ENCODE results near the gene UNG.
A peak's percentile ranks its signal among the peaks of the same experiment; 100 is the strongest.

The UNG gene

DNA sequence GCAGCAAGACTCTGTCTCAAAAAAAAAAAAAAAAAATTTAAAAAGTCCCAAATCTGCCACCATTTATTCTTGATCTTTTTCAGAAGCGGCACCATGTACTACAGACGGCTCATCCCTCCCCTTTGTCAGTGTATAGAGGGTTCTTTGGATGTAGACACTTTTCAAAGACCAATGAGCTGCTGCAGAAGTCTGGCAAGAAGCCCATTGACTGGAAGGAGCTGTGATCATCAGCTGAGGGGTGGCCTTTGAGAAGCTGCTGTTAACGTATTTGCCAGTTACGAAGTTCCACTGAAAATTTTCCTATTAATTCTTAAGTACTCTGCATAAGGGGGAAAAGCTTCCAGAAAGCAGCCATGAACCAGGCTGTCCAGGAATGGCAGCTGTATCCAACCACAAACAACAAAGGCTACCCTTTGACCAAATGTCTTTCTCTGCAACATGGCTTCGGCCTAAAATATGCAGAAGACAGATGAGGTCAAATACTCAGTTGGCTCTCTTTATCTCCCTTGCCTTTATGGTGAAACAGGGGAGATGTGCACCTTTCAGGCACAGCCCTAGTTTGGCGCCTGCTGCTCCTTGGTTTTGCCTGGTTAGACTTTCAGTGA lies 12.5 kb downstream of the UNG start:
- CTCF ChIA-PET, result interaction anchor here (0.5 to 0.7 kb wide), 3 partner anchors 9 to 306 kb away, joined by 3 to 4 read pairs (median 4); no protein-coding TSS in a partner anchor
- peak overlapping the region; percentile 90 for H3K27ac ChIP-seq
- DNase-seq (ENCODE audit: low spot score), result no peak
- TF ChIP-seq CTCF (conservative IDR thresholded peaks at IDR 0.05; ENCODE audit: low read depth), result no peak
- POLR2A ChIA-PET (ENCODE audit: low non-redundant PET), result interaction anchor here (0.5 kb wide), 1 partner anchor 18 kb away, joined by 6 read pairs; no protein-coding TSS in a partner anchor

DNA sequence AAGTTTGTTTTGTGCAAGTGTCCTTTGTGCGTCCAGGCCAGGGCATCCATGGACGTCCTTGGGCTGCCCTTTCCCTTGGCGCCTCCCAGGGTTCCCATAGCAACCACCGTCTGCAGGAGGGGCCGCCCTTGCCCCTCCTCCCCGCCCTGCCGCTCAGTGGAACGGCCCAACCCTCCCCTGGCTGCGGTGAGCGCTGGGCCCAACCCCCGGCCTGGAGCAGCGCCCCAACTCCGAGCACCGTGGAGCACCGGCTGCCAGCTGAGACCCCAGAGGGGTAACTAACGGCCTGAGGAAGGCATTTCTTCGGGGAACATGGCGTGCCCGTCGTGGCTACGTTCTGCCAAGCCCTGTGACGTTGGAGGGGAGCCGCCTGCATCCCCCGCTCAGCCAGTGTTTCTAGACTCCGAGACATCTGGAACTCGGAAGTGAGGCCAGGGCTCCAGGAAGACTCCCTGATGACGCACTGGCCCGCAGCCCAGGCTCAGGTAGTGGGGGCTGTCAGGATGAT lies 13.6 kb downstream of the UNG start:
- POLR2A ChIA-PET (ENCODE audit: low non-redundant PET), result no interaction called here
- CTCF ChIA-PET, result interaction anchor here (0.8 kb wide), 1 partner anchor 28 kb away, joined by 9 read pairs; no protein-coding TSS in a partner anchor

DNA sequence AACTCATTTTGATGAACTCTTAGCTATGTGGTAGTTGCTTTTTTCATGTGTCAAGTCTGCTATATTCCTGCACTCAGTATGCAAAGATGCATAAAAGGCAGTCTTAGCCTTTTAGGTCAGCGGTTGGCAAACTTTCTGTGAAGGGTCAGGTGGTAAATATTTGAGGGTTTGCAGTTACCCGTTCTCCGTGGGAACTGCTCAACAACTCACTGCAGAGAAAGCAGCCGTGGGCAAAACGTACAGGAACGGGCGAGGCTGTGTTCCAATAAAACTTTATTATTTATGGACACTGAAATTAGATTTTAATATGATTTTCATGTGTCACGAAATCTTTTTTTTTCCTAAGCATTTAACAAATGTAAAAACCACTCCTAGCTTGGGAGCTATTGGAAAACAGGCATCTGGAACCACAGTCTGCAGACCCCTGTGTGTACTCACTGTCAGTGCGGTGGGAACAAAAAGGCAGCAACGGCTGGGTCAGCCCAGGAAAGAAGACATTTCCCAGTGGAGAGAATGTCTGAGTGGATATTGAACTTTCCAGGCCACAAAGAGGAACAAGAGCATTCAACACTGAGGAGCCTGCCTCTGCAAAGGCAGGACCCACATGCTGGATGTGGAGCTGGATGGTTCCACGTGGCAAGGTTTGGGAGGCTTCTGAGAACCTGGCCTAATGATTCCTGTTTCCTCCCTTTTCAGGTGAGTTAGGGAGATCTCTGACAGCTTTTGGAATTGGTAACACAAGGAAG lies 15.5 kb downstream of the UNG start:
- no peak overlapping the region for H3K27ac ChIP-seq
- TF ChIP-seq CTCF (conservative IDR thresholded peaks at IDR 0.05; ENCODE audit: low read depth), result no peak
- ChIA-PET POLR2A (ENCODE audit: low non-redundant PET) (no interaction called here), CTCF (interaction anchor here (0.5 to 1.3 kb wide), 7 partner anchors 15 to 533 kb away, joined by 3 to 6 read pairs (median 4); no protein-coding TSS in a partner anchor)
- no peak for DNase-seq (ENCODE audit: low spot score)

More for the DNA sequence above, 13.6 kb downstream of the UNG start:
- DNase-seq (ENCODE audit: low spot score), result peak; percentile 73
- no peak for TF ChIP-seq CTCF (conservative IDR thresholded peaks at IDR 0.05; ENCODE audit: low read depth)
- peak overlapping the region; percentile 90 for H3K27ac ChIP-seq

GRCh38 chr12:109113661-109114321 lies 16.4 kb downstream of the UNG start:
- H3K27ac ChIP-seq, result no peak overlapping the region
- no peak for TF ChIP-seq CTCF (conservative IDR thresholded peaks at IDR 0.05; ENCODE audit: low read depth)
- no peak for DNase-seq (ENCODE audit: low spot score)
- ChIA-PET POLR2A (ENCODE audit: low non-redundant PET) (no interaction called here), CTCF (no interaction called here)

- DNase-seq (ENCODE audit: low spot score), result no peak
- ChIA-PET CTCF (no interaction called here), POLR2A (ENCODE audit: low non-redundant PET) (no interaction called here)
- no peak for TF ChIP-seq CTCF (conservative IDR thresholded peaks at IDR 0.05; ENCODE audit: low read depth)
- no peak overlapping the region for H3K27ac ChIP-seq
Observed at GRCh38 chr12:109114644-109115043, 17.2 kb downstream of the UNG start.

GRCh38 chr12:109115404-109115757 lies 18.0 kb downstream of the UNG start:
- DNase-seq (ENCODE audit: low spot score), result no peak
- ChIA-PET CTCF (interaction anchor here (0.5 kb wide), 1 partner anchor 233 kb away, joined by 3 read pairs; no protein-coding TSS in a partner anchor), POLR2A (ENCODE audit: low non-redundant PET) (no interaction called here)
- no peak overlapping the region for H3K27ac ChIP-seq
- TF ChIP-seq CTCF (conservative IDR thresholded peaks at IDR 0.05; ENCODE audit: low read depth), result no peak

Measured in RWPE1 (cell line).